WTC11 (cell line): ENCODE measurements around the gene SOCS4. TPM values are rescaled to one million over a fixed set of nuclear protein-coding genes. Genes with fewer than 3 reads are reported as not detected.
A peak's percentile ranks its signal among the peaks of the same experiment; 100 is the strongest.

Experiments
- ATAC-seq: fragments of 200-7000 bp; cut with Tn5 transposase; 2 replicates; pipeline ENCODE4 v1.10.0; 2021; ENCODE audit warnings: mild to moderate bottlenecking, moderate library complexity
- CTCF ChIA-PET: fragments of 300-600 bp; sonication (Branson Sonifier 250); formaldehyde crosslinking; loops from one replicate; lab custom pipeline; 2021; ENCODE audit warnings: antibody characterized with exemption; lab: Charles Lee
- POLR2A ChIA-PET: fragments of 350-600 bp; sonication (Branson Sonifier 250); formaldehyde crosslinking; loops from one replicate; lab custom pipeline; 2021; ENCODE audit warnings: antibody characterized with exemption; lab: Charles Lee
- DNase-seq: peaks from one replicate; pipeline ENCODE4 v3.0.0; 2021; ENCODE audit warnings: low spot score
- H3K27ac Mint-ChIP-seq: 2 replicates; pipeline ENCODE4 v1.8.0; 2021; ENCODE audit warnings: mixed read lengths
- H3K27me3 Mint-ChIP-seq: 2 replicates; pipeline ENCODE4 v1.8.0; 2021; ENCODE audit warnings: low read depth, mild to moderate bottlenecking, moderate library complexity, mixed read lengths
- H3K36me3 Mint-ChIP-seq: 2 replicates; pipeline ENCODE4 v1.8.0; 2021; ENCODE audit warnings: mixed read lengths
- H3K4me1 Mint-ChIP-seq: 2 replicates; pipeline ENCODE4 v1.8.0; 2022; ENCODE audit warnings: mixed read lengths
- H3K4me3 Mint-ChIP-seq: 2 replicates; pipeline ENCODE4 v1.8.0; 2021; ENCODE audit warnings: mild to moderate bottlenecking, moderate library complexity, mixed read lengths
- H3K9me3 Mint-ChIP-seq: 2 replicates; pipeline ENCODE4 v1.8.0; 2021; ENCODE audit warnings: mixed read lengths
- ATF6 ChIP-seq: sonication (generic); formaldehyde crosslinking; IDR thresholded peaks from 2 replicates; pipeline ENCODE4 v1.8.1; 2023; ENCODE audit warnings: mild to moderate bottlenecking, missing genetic modification reagents
- EMX1 ChIP-seq: fragments of 250-450 bp; sonication (Bioruptor Pico); IDR thresholded peaks from 2 replicates; pipeline ENCODE4 v1.8.0; 2021; ENCODE audit warnings: mild to moderate bottlenecking
- MYBL2 ChIP-seq: sonication (generic); formaldehyde crosslinking; IDR thresholded peaks from 2 replicates; pipeline ENCODE4 v1.8.1; 2023; ENCODE audit warnings: mild to moderate bottlenecking, moderate library complexity, missing genetic modification reagents
- NFATC4 ChIP-seq: fragments of 250-450 bp; sonication (Bioruptor Pico); IDR thresholded peaks from 2 replicates; pipeline ENCODE4 v1.9.0; 2021; ENCODE audit warnings: mild to moderate bottlenecking
- NFE2L1 ChIP-seq: sonication (generic); formaldehyde crosslinking; IDR thresholded peaks from 2 replicates; pipeline ENCODE4 v1.8.1; 2023; ENCODE audit warnings: missing genetic modification reagents
- NFYB ChIP-seq: sonication (generic); formaldehyde crosslinking; conservative IDR thresholded peaks from 2 replicates; pipeline ENCODE4 v1.8.0; 2022; ENCODE audit warnings: low read depth, missing genetic modification reagents
- RORB ChIP-seq: fragments of 250-450 bp; sonication (Bioruptor Pico); IDR thresholded peaks from 2 replicates; pipeline ENCODE4 v1.9.0; 2021; ENCODE audit warnings: mild to moderate bottlenecking
- SMAD3 ChIP-seq: sonication (generic); formaldehyde crosslinking; IDR thresholded peaks from 2 replicates; pipeline ENCODE4 v1.8.0; 2022; ENCODE audit warnings: missing genetic modification reagents, mild to moderate bottlenecking, borderline replicate concordance
- SP1 ChIP-seq: sonication (generic); formaldehyde crosslinking; conservative IDR thresholded peaks from 2 replicates; pipeline ENCODE4 v1.8.1; 2022; ENCODE audit warnings: missing genetic modification reagents
- ZNF219 ChIP-seq: sonication (generic); formaldehyde crosslinking; IDR thresholded peaks from 2 replicates; pipeline ENCODE4 v1.8.0; 2023; ENCODE audit warnings: missing genetic modification reagents, mild to moderate bottlenecking, borderline replicate concordance
- ZNF671 ChIP-seq: fragments of 250-450 bp; sonication (Bioruptor Pico); IDR thresholded peaks from 2 replicates; pipeline ENCODE4 v1.8.0; 2021; ENCODE audit warnings: mild to moderate bottlenecking
- total RNA-seq: library from RNA; stranded (reverse); gene quantifications from 3 replicates; pipeline ENCODE4 v1.2.3, GENCODE V29; 2021
- TF ChIP-seq, protein P1 (sequence below): sonication (generic); formaldehyde crosslinking; IDR thresholded peaks from 2 replicates; pipeline ENCODE4 v1.8.1; 2022; ENCODE audit warnings: low read depth, missing genetic modification reagents, borderline replicate concordance
- TF ChIP-seq, protein P2 (sequence below): sonication (generic); formaldehyde crosslinking; IDR thresholded peaks from 2 replicates; pipeline ENCODE4 v1.8.0; 2023; ENCODE audit warnings: missing genetic modification reagents, mild to moderate bottlenecking, borderline replicate concordance
- TF ChIP-seq, protein P3 (sequence below): sonication (generic); formaldehyde crosslinking; IDR thresholded peaks from 2 replicates; pipeline ENCODE4 v1.8.1; 2023; ENCODE audit warnings: mild to moderate bottlenecking, missing genetic modification reagents, moderate library complexity

SOCS4 gene
- total RNA-seq, 1 experiment from 2014 or later, result 21.3 TPM

- DNase-seq (no peak), ATAC-seq (no peak)
- no peaks in the 10 kb centered on the region for H3K36me3 Mint-ChIP-seq
- peaks cover 4% of the 10 kb centered on the region; the same call in 1 of the 2 replicates for H3K9me3 Mint-ChIP-seq
- no peaks in the 10 kb centered on the region for H3K4me1 Mint-ChIP-seq
- no peak overlapping the region for H3K4me3 Mint-ChIP-seq
- H3K27me3 Mint-ChIP-seq, result no peaks in the 10 kb centered on the region
- POLR2A ChIA-PET, result no interaction called here
- no peak overlapping the region for H3K27ac Mint-ChIP-seq
- no peak for TF ChIP-seq SP1 (CRISPR knock-in tag)
- no peak for TF ChIP-seq ZNF219 (CRISPR knock-in tag)
- no peak for TF ChIP-seq NFE2L1
- TF ChIP-seq, protein P1, sequence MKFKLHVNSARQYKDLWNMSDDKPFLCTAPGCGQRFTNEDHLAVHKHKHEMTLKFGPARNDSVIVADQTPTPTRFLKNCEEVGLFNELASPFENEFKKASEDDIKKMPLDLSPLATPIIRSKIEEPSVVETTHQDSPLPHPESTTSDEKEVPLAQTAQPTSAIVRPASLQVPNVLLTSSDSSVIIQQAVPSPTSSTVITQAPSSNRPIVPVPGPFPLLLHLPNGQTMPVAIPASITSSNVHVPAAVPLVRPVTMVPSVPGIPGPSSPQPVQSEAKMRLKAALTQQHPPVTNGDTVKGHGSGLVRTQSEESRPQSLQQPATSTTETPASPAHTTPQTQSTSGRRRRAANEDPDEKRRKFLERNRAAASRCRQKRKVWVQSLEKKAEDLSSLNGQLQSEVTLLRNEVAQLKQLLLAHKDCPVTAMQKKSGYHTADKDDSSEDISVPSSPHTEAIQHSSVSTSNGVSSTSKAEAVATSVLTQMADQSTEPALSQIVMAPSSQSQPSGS (CRISPR knock-in tag), result no peak
- TF ChIP-seq, protein P2, sequence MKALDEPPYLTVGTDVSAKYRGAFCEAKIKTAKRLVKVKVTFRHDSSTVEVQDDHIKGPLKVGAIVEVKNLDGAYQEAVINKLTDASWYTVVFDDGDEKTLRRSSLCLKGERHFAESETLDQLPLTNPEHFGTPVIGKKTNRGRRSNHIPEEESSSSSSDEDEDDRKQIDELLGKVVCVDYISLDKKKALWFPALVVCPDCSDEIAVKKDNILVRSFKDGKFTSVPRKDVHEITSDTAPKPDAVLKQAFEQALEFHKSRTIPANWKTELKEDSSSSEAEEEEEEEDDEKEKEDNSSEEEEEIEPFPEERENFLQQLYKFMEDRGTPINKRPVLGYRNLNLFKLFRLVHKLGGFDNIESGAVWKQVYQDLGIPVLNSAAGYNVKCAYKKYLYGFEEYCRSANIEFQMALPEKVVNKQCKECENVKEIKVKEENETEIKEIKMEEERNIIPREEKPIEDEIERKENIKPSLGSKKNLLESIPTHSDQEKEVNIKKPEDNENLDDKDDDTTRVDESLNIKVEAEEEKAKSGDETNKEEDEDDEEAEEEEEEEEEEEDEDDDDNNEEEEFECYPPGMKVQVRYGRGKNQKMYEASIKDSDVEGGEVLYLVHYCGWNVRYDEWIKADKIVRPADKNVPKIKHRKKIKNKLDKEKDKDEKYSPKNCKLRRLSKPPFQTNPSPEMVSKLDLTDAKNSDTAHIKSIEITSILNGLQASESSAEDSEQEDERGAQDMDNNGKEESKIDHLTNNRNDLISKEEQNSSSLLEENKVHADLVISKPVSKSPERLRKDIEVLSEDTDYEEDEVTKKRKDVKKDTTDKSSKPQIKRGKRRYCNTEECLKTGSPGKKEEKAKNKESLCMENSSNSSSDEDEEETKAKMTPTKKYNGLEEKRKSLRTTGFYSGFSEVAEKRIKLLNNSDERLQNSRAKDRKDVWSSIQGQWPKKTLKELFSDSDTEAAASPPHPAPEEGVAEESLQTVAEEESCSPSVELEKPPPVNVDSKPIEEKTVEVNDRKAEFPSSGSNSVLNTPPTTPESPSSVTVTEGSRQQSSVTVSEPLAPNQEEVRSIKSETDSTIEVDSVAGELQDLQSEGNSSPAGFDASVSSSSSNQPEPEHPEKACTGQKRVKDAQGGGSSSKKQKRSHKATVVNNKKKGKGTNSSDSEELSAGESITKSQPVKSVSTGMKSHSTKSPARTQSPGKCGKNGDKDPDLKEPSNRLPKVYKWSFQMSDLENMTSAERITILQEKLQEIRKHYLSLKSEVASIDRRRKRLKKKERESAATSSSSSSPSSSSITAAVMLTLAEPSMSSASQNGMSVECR (CRISPR knock-in tag), result no peak
- no peak for TF ChIP-seq ATF6 (CRISPR knock-in tag)
- TF ChIP-seq, protein P3, sequence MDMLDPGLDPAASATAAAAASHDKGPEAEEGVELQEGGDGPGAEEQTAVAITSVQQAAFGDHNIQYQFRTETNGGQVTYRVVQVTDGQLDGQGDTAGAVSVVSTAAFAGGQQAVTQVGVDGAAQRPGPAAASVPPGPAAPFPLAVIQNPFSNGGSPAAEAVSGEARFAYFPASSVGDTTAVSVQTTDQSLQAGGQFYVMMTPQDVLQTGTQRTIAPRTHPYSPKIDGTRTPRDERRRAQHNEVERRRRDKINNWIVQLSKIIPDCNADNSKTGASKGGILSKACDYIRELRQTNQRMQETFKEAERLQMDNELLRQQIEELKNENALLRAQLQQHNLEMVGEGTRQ (CRISPR knock-in tag), result no peak
- no peak for TF ChIP-seq RORB (CRISPR knock-in tag)
- no peak for TF ChIP-seq MYBL2 (CRISPR knock-in tag)
- TF ChIP-seq ZNF671 (CRISPR knock-in tag), result no peak
- no peak for TF ChIP-seq NFATC4 (CRISPR knock-in tag)
- no peak for TF ChIP-seq EMX1
- TF ChIP-seq NFYB (CRISPR knock-in tag), result no peak
- CTCF ChIA-PET, result interaction anchor here (1.2 kb wide), 1 partner anchor 53 kb away, joined by 4 read pairs; no protein-coding TSS in a partner anchor
Observed at GRCh38 chr14:55085060-55085660, 58.1 kb downstream of the SOCS4 start.

DNA sequence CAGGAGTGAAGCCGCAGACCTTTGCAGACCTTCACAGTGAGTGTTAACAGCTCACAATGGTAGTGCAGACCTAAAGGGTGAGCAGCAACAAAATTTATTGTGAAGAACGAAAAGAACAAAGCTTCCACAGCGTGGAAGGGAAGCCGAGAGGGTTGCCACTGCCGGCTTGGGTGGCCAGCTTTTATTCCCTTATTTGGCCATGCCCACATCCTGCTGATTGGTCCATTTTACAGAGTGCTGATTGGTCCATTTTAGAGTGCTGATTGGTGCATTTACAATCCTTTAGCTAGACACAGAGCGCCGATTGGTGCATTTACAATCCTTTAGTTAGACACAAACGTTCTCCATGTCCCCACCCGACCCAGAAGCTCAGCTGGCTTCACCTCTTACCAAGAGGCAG, 59.9 kb downstream of the SOCS4 start:
- ChIA-PET CTCF (interaction anchor here (1.3 kb wide), 1 partner anchor 51 kb away, joined by 5 read pairs; no protein-coding TSS in a partner anchor), POLR2A (interaction anchor here (0.7 kb wide), 1 partner anchor 9 kb away, joined by 4 read pairs; no protein-coding TSS in a partner anchor)
- Mint-ChIP-seq H3K27ac (no peak overlapping the region), H3K4me3 (no peak overlapping the region), H3K4me1 (no peaks in the 10 kb centered on the region), H3K9me3 (peaks cover 4% of the 10 kb centered on the region; the same call in 1 of the 2 replicates), H3K36me3 (no peaks in the 10 kb centered on the region), H3K27me3 (no peaks in the 10 kb centered on the region)
- ATAC-seq, result no peak
- DNase-seq, result no peak
- TF ChIP-seq SMAD3 (no peak), NFYB (CRISPR knock-in tag) (peak; percentile 47)
